Keratinocyte (primary cell): Measurements from ENCODE around the gene SH3BP5L. TPM values are rescaled to one million over a fixed set of nuclear protein-coding genes. Genes with fewer than 3 reads are reported as not detected.

ENCODE experiments used
- DNase-seq: peaks from one replicate; pipeline ENCODE4 v3.0.0-alpha.2; 2011; ENCODE audit warnings: low read depth, missing footprints, low spot score
- FAIRE-seq: peaks from 2 replicates; lab custom pipeline; 2011; peaks lifted over from hg19 to GRCh38; lab: Jason Lieb, UNC
- H2AFZ ChIP-seq: 2 replicates; pipeline ENCODE4 v1.6.0; 2012; ENCODE audit warnings: low read length, control low read depth, inconsistent platforms; ENCODE audit not compliant: control insufficient read depth
- H3K27ac ChIP-seq: 2 replicates; pipeline ENCODE4 v1.5.1; 2011; ENCODE audit warnings: low read length; ENCODE audit not compliant: control insufficient read depth, insufficient read depth
- H3K27me3 ChIP-seq: 3 replicates; pipeline ENCODE4 v1.6.0; 2011; ENCODE audit warnings: low read length; ENCODE audit not compliant: control insufficient read depth, insufficient read depth; ENCODE audit errors: extremely low read depth
- H3K36me3 ChIP-seq, 2 experiments: 2 replicates in 1 of 2; 3 replicates in 1 of 2; pipeline ENCODE4 v1.5.1; 2011; ENCODE audit warnings: low read length in 2 of 2, mild to moderate bottlenecking in 1 of 2; ENCODE audit not compliant: control insufficient read depth in 2 of 2, insufficient read depth in 2 of 2; ENCODE audit errors: extremely low read depth in 1 of 2
- H3K4me1 ChIP-seq: 3 replicates; pipeline ENCODE4 v1.5.1; 2011; ENCODE audit warnings: low read length; ENCODE audit not compliant: control insufficient read depth, insufficient read depth; ENCODE audit errors: extremely low read depth
- H3K4me2 ChIP-seq: 3 replicates; pipeline ENCODE4 v1.6.0; 2011; ENCODE audit warnings: low read depth, low read length; ENCODE audit not compliant: control insufficient read depth, insufficient read depth; ENCODE audit errors: extremely low read depth
- H3K4me3 ChIP-seq, 3 experiments: fragments of 200-600 bp in 1 of 3; sonication (generic) in 1 of 3; 2 replicates in 2 of 3; 3 replicates in 1 of 3; pipeline ENCODE4 v1.5.1; 2011 to 2016; ENCODE audit warnings: low read length in 3 of 3, mild to moderate bottlenecking in 3 of 3, control low read depth in 2 of 3, inconsistent platforms in 1 of 3, low read depth in 1 of 3, mixed read lengths in 1 of 3, mixed run types in 1 of 3, moderate library complexity in 1 of 3; ENCODE audit not compliant: control insufficient read depth in 2 of 3, insufficient read depth in 2 of 3; ENCODE audit errors: extremely low read depth in 1 of 3
- H3K79me2 ChIP-seq: 2 replicates; pipeline ENCODE4 v1.6.0; 2012; ENCODE audit warnings: low read length; ENCODE audit not compliant: control insufficient read depth, insufficient read depth
- H3K9ac ChIP-seq: 3 replicates; pipeline ENCODE4 v1.6.0; 2011; ENCODE audit warnings: low read length; ENCODE audit not compliant: control insufficient read depth, insufficient read depth; ENCODE audit errors: extremely low read depth
- H3K9me1 ChIP-seq: 3 replicates; pipeline ENCODE4 v1.6.0; 2011; ENCODE audit warnings: low read length; ENCODE audit not compliant: control insufficient read depth, insufficient read depth; ENCODE audit errors: extremely low read depth
- H3K9me3 ChIP-seq: 2 replicates; pipeline ENCODE4 v1.5.1; 2012; ENCODE audit warnings: low read depth, low read length; ENCODE audit not compliant: control insufficient read depth
- H4K20me1 ChIP-seq: 3 replicates; pipeline ENCODE4 v1.6.0; 2011; ENCODE audit warnings: low read length; ENCODE audit not compliant: control insufficient read depth, insufficient read depth; ENCODE audit errors: extremely low read depth
- EZH2 ChIP-seq: IDR thresholded peaks from one replicate; pipeline ENCODE4 v1.6.1; 2012; ENCODE audit warnings: inconsistent platforms, mild to moderate bottlenecking, low read length, moderate library complexity
- dilution Hi-C: fragments of 300-500 bp; cut with MboI; formaldehyde crosslinking; loops from one replicate; pipeline ENCODE4 v1.7.0; 2020; ENCODE audit warnings: low sequenced_read_pairs; ENCODE audit not compliant: extremely low pct_ligation_motif_present
- polyA minus RNA-seq, 3 experiments: library from RNA; depleted of rRNA, polyadenylated mRNA; stranded (reverse); fragments of >200 nt; gene quantifications; 1 replicate in 1 of 3; 2 replicates in 1 of 3; 3 replicates in 1 of 3; pipeline ENCODE4 v1.2.3, GENCODE V29; 2011
- polyA plus RNA-seq, 5 experiments: library from polyadenylated mRNA; depleted of rRNA in 3 of 5; stranded (reverse) in 3 of 5; stranded (forward) in 1 of 5; unstranded in 1 of 5; fragments of >200 nt; gene quantifications; 1 replicate in 1 of 5; 2 replicates in 3 of 5; 3 replicates in 1 of 5; pipeline versions ENCODE4 v1.2.1 to v1.2.3, GENCODE V29; 2011 to 2012; ENCODE audit warnings: missing spikeins in 2 of 5, low read depth in 1 of 5, low replicate concordance in 1 of 5
- TF ChIP-seq, protein P1 (sequence below), 3 experiments: IDR thresholded peaks in 1 of 3; conservative IDR thresholded peaks in 1 of 3; optimal IDR thresholded peaks in 1 of 3; 2 replicates in 2 of 3; 3 replicates in 1 of 3; pipeline versions ENCODE3 to v1.5.1; 2011; ENCODE audit warnings: low read length in 3 of 3, mild to moderate bottlenecking in 3 of 3, moderate library complexity in 2 of 3, control low read depth in 1 of 3, inconsistent platforms in 1 of 3; ENCODE audit not compliant: insufficient read depth in 2 of 3; ENCODE audit errors: extremely low read depth in 1 of 3

SH3BP5L gene
- polyA plus RNA-seq (13.2 to 21.2 TPM (median 17.3 TPM) in 3 replicates), polyA minus RNA-seq (15.0 to 26.4 TPM (median 20.5 TPM) in 3 replicates)
- polyA plus RNA-seq (2011; ENCODE audit: low read depth) = 7.3 TPM
- polyA plus RNA-seq (2011; cell fraction: cytosol; rRNA removed) = 13.4 and 16.9 TPM in 2 replicates
- polyA plus RNA-seq (2011; cell fraction: nucleus; rRNA removed) = 29.2 TPM in 2 replicates
- 11.7 and 17.9 TPM in 2 replicates for polyA plus RNA-seq (2012; ENCODE audit: low replicate concordance)
- polyA minus RNA-seq (2011; cell fraction: cytosol; rRNA and poly(A)+ RNA removed) = 18.4 TPM
- polyA minus RNA-seq (2011; cell fraction: nucleus; rRNA and poly(A)+ RNA removed) = 12.1 and 15.7 TPM in 2 replicates

DNA sequence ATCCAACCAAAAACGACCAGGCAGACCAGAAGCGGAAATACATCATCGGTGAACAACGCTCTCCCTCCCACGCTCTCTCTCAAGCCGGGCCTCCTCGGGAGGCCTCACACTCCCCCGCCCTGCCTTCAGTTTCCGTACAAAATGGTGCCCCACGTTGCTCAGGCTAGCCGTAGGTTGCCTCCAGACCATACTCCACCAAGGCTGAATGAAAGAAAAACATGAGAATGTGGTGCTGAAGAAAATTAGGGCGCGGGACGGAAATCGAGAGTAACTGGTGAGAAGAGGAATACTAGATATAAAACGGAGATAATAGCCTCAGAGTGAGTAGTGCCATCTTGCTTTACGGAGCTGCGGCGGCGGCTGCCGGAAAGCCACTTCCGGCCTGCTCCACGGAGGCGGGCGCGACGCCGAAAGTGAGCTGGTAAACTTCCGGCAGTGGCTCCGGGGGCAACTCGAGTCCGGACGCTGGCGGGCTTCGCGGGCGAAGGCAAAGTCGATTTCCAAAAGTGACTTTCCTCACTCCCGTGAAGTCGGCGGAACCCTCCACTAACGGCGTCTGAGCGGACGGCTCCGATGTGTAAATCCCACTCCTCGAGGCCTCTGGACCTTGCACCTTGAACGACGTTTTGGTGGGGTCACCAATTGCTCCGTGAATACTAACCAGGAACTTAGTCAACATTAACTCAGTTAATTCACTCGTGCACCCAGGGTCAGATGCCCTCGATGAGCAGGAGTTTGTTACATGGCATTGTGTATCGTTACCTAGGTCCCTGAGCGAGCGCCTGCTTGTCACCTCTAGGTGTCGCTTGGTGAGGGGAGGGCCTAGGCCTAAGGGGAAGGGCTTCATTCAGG is at the start of gene SH3BP5L:
TSS of gene SH3BP5L (minus strand) at position 7 of the 852 bp plus-strand sequence. CDS start 980 bp downstream, outside the sequence.
- peak; percentile 45 for DNase-seq
- Histone ChIP-seq H3K9ac (peak within 1 kb of the TSS; percentile 94), H3K79me2 (peaks cover 41% of the 10 kb centered on the region), H4K20me1 (no peaks in the 10 kb centered on the region), H3K9me3 (no peaks in the 10 kb centered on the region), H3K36me3 (peaks cover 8 to 10% of the 10 kb centered on the region in 2 experiments), H3K27me3 (no peaks in the 10 kb centered on the region), H3K4me3 (peak within 1 kb of the TSS; percentile 79 to 98 (median 97)), H2AFZ (peak within 1 kb of the TSS; percentile 100), H3K4me2 (peak within 1 kb of the TSS; percentile 96), H3K27ac (peak within 1 kb of the TSS; percentile 95), H3K9me1 (peaks cover 2% of the 10 kb centered on the region), H3K4me1 (peaks cover 24% of the 10 kb centered on the region)
- FAIRE-seq = no peak
- no peak for TF ChIP-seq EZH2
- TF ChIP-seq, protein P1, sequence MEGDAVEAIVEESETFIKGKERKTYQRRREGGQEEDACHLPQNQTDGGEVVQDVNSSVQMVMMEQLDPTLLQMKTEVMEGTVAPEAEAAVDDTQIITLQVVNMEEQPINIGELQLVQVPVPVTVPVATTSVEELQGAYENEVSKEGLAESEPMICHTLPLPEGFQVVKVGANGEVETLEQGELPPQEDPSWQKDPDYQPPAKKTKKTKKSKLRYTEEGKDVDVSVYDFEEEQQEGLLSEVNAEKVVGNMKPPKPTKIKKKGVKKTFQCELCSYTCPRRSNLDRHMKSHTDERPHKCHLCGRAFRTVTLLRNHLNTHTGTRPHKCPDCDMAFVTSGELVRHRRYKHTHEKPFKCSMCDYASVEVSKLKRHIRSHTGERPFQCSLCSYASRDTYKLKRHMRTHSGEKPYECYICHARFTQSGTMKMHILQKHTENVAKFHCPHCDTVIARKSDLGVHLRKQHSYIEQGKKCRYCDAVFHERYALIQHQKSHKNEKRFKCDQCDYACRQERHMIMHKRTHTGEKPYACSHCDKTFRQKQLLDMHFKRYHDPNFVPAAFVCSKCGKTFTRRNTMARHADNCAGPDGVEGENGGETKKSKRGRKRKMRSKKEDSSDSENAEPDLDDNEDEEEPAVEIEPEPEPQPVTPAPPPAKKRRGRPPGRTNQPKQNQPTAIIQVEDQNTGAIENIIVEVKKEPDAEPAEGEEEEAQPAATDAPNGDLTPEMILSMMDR (optimal IDR thresholded peaks at IDR 0.05 in 1 of 3, IDR thresholded peaks at IDR 0.05 in 1 of 3, conservative IDR thresholded peaks at IDR 0.05 in 1 of 3; ENCODE audit: extremely low read depth in 1 of 3, insufficient read depth in 2 of 3, low read length in 3 of 3) = peak; percentile 62 to 76 (median 73)
- dilution Hi-C loops = no loop called here

DNA sequence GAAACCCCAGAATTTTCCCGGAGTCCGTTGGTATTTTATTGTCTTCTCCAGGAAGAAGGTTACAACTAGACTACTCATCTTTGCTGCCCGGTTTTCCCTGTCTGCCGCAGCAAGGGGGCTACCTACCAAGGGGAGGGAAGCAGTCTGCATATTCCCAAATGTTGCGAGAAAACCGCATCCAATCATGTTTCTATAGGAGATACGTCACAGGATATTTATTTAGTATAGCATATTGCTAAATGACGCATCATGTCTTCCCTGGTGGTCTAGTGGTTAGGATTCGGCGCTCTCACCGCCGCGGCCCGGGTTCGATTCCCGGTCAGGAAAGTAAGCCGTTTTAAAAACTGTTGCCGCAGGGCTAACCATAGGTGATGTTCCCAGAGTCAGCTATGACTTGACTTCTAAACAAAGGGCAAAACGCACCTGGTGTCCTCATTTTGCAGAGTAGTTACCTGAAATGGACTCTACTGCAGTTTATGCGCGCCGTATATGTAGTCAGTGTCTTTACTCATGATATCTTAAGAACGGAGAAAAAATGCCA is 48.3 kb upstream of the SH3BP5L start:
- dilution Hi-C loops = no loop called here
- Histone ChIP-seq H3K4me2 (peak overlapping the region; percentile 75), H3K9me3 (no peaks in the 10 kb centered on the region), H3K4me1 (peaks cover 4% of the 10 kb centered on the region), H3K27me3 (no peaks in the 10 kb centered on the region), H3K9me1 (no peaks in the 10 kb centered on the region), H3K4me3 (peak overlapping the region; percentile 37 to 84 (median 82)), H3K9ac (peak overlapping the region; percentile 69), H3K27ac (peak overlapping the region; percentile 58), H2AFZ (no peak overlapping the region), H3K79me2 (no peaks in the 10 kb centered on the region), H3K36me3 (no peaks in the 10 kb centered on the region), H4K20me1 (no peaks in the 10 kb centered on the region)
- TF ChIP-seq, protein P1 (optimal IDR thresholded peaks at IDR 0.05 in 1 of 3, IDR thresholded peaks at IDR 0.05 in 1 of 3, conservative IDR thresholded peaks at IDR 0.05 in 1 of 3; ENCODE audit: extremely low read depth in 1 of 3, insufficient read depth in 2 of 3, low read length in 3 of 3) = no peak
- TF ChIP-seq EZH2 = no peak
- FAIRE-seq (peak; percentile 63), DNase-seq (peak; percentile 64)
